Nephron progenitor cell (in vitro differentiated cells): ENCODE data around the gene FKBP5.

Source experiments
- DNase-seq: peaks from one replicate; pipeline ENCODE4 v3.0.0; 2021
- H3K27ac Mint-ChIP-seq: 2 replicates; pipeline ENCODE4 v1.8.0; 2021; ENCODE audit warnings: mild to moderate bottlenecking, moderate library complexity, mixed read lengths
- H3K27me3 Mint-ChIP-seq: 2 replicates; pipeline ENCODE4 v1.8.0; 2021; ENCODE audit warnings: mild to moderate bottlenecking, low read depth, mixed read lengths; ENCODE audit not compliant: poor library complexity
- H3K36me3 Mint-ChIP-seq: 2 replicates; pipeline ENCODE4 v1.8.0; 2021; ENCODE audit warnings: low read depth, mixed read lengths
- H3K4me1 Mint-ChIP-seq: 2 replicates; pipeline ENCODE4 v1.8.0; 2021; ENCODE audit warnings: mixed read lengths
- H3K4me3 Mint-ChIP-seq: 2 replicates; pipeline ENCODE4 v1.8.0; 2021; ENCODE audit warnings: mild to moderate bottlenecking, moderate library complexity, mixed read lengths
- H3K9me3 Mint-ChIP-seq: 2 replicates; pipeline ENCODE4 v1.8.0; 2021; ENCODE audit warnings: mild to moderate bottlenecking, moderate library complexity, mixed read lengths
- CTCF ChIP-seq: fragments of 200-600 bp; sonication (generic); IDR thresholded peaks from 2 replicates; pipeline ENCODE4 v1.5.0; 2021; ENCODE audit warnings: antibody characterized with exemption

FKBP5 gene

GRCh38 chr6:35633579-35634089, 55.1 kb downstream of the FKBP5 start:
- Mint-ChIP-seq H3K36me3 (peaks cover 35% of the 10 kb centered on the region), H3K4me1 (no peaks in the 10 kb centered on the region), H3K27me3 (no peaks in the 10 kb centered on the region), H3K27ac (peak overlapping the region; percentile 39), H3K9me3 (no peaks in the 10 kb centered on the region), H3K4me3 (no peak overlapping the region)
- no peak for TF ChIP-seq CTCF
- no peak for DNase-seq

- no peak overlapping the region for H3K27ac Mint-ChIP-seq
- no peak for DNase-seq
Observed at GRCh38 chr6:35629876-35630378, 58.8 kb downstream of the FKBP5 start.

GRCh38 chr6:35626401-35626800, 62.3 kb downstream of the FKBP5 start:
- Mint-ChIP-seq H3K4me3 (no peak overlapping the region), H3K4me1 (no peaks in the 10 kb centered on the region), H3K27ac (no peak overlapping the region), H3K9me3 (no peaks in the 10 kb centered on the region), H3K27me3 (no peaks in the 10 kb centered on the region), H3K36me3 (peaks cover 37% of the 10 kb centered on the region)
- TF ChIP-seq CTCF: no peak
- no peak for DNase-seq

More at GRCh38 chr6:35629876-35630378, 58.8 kb downstream of the FKBP5 start:
- Mint-ChIP-seq H3K27me3 (no peaks in the 10 kb centered on the region), H3K9me3 (no peaks in the 10 kb centered on the region), H3K4me1 (no peaks in the 10 kb centered on the region), H3K4me3 (no peak overlapping the region), H3K36me3 (peaks cover 30% of the 10 kb centered on the region)
- TF ChIP-seq CTCF: no peak

GRCh38 chr6:35624341-35625070, 64.2 kb downstream of the FKBP5 start:
- Mint-ChIP-seq H3K27ac (peak overlapping the region; percentile 8), H3K4me1 (no peaks in the 10 kb centered on the region), H3K9me3 (no peaks in the 10 kb centered on the region), H3K4me3 (no peak overlapping the region), H3K27me3 (no peaks in the 10 kb centered on the region), H3K36me3 (peaks cover 31% of the 10 kb centered on the region)
- no peak for DNase-seq
- no peak for TF ChIP-seq CTCF

GRCh38 chr6:35622283-35622682, 66.4 kb downstream of the FKBP5 start:
- no peaks in the 10 kb centered on the region for H3K27me3 Mint-ChIP-seq
- no peak for TF ChIP-seq CTCF
- no peaks in the 10 kb centered on the region for H3K4me1 Mint-ChIP-seq
- no peak for DNase-seq
- H3K27ac Mint-ChIP-seq: no peak overlapping the region
- H3K36me3 Mint-ChIP-seq: peaks cover 45% of the 10 kb centered on the region
- H3K4me3 Mint-ChIP-seq: no peak overlapping the region
- no peaks in the 10 kb centered on the region for H3K9me3 Mint-ChIP-seq

- Mint-ChIP-seq H3K4me3 (no peak overlapping the region), H3K36me3 (peaks cover 35% of the 10 kb centered on the region), H3K9me3 (no peaks in the 10 kb centered on the region), H3K4me1 (no peaks in the 10 kb centered on the region), H3K27ac (no peak overlapping the region), H3K27me3 (no peaks in the 10 kb centered on the region)
- no peak for TF ChIP-seq CTCF
- DNase-seq: no peak
Observed at GRCh38 chr6:35620706-35621105, 68.0 kb downstream of the FKBP5 start.
